GM10248 (cell line): ENCODE data around the gene HOXA11.

Experiments
- CTCF ChIA-PET: fragments of 300-600 bp; sonication (Branson Sonifier 250); formaldehyde crosslinking; extraction: SDS; loops from one replicate; lab custom pipeline; 2021; ENCODE audit warnings: antibody characterized with exemption; lab: Yijun Ruan, JAX
- POLR2A ChIA-PET: fragments of 350-650 bp; sonication (Branson Sonifier 250); formaldehyde crosslinking; extraction: SDS; loops from one replicate; lab custom pipeline; 2020; ENCODE audit warnings: antibody characterized with exemption; lab: Yijun Ruan, JAX
- DNase-seq: peaks from one replicate; pipeline ENCODE4 v3.0.0; 2012; ENCODE audit errors: extremely low spot score
- CTCF ChIP-seq: IDR thresholded peaks from 2 replicates; pipeline ENCODE4 v1.5.1; 2012; ENCODE audit warnings: mild to moderate bottlenecking, low read depth; ENCODE audit errors: extremely low read depth, missing control alignments, control extremely low read depth

HOXA11 gene

GRCh38 chr7:27173511-27173955 lies 11.5 kb downstream of the HOXA11 start:
- ChIA-PET POLR2A (no interaction called here), CTCF (interaction anchor here (1.0 kb wide), 1 partner anchor 23 kb away, joined by 4 read pairs; no protein-coding TSS in a partner anchor)
- no peak for TF ChIP-seq CTCF
- DNase-seq, result no peak

DNA sequence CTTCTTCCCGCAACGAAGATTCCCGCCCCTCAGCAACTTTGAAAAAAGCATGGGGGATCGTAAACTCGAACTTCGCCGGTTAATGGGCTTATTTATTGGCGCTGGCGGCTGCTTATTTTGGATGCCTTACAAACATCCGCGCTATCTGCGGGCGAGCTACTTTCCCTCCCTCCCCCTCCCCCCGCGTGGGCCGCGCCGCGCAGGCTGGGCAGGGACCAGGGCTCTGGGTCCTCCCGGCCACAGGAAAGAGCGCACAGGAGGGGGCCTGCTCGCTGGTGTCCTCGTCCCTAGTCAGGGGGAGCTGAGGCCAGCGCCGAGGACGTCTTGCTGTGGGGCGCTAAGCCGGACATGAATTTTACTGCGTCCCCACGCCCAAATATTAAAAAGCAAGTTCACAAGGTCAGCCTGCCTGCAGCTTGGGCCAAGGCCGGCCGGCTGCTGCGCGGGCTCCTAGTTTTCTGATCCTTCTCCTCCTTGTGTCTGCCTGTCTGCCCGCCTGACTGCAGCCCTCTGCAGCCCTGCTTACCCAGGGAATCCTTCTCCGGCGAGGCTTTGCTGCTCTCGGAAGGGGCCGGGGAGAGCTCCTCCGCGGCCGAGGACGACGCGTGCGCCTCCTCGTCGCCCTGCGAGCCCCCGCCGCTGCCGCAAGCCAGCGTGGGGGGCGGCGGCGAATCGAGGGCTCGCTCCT lies 12.1 kb downstream of the HOXA11 start:
- CTCF ChIA-PET, result interaction anchor here (1.0 to 3.8 kb wide), 2 partner anchors 12 to 23 kb away, joined by 4 to 19 read pairs; no protein-coding TSS in a partner anchor

DNA sequence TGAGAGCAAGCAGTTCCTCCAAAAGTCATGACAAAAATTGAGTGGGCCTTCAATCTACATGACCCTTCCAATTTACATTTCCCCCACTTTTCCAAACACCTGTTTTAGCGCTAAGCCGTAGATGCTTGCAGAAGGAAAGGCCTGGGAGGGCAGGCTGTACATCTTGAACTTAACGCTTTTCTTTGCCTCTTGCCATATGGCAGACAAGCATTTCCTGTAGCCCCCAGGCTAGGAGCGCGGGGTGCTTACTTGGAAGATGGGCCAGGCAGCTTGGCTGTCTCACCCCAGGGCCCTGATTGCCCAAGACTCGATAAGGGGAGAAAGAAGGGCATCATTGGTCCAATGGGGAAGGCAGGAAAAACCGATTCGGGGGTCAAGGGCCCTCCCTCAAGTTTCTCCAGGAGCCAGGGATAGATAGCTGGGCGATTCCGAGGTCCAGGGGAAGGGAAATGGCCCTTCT lies 12.7 kb downstream of the HOXA11 start:
- TF ChIP-seq CTCF, result no peak
- CTCF ChIA-PET, result interaction anchor here (3.8 kb wide), 1 partner anchor 12 kb away, joined by 19 read pairs; no protein-coding TSS in a partner anchor
- DNase-seq, result no peak
- POLR2A ChIA-PET, result no interaction called here

More for the DNA sequence above, 12.1 kb downstream of the HOXA11 start:
- no peak for TF ChIP-seq CTCF
- DNase-seq, result no peak
- POLR2A ChIA-PET, result no interaction called here

GRCh38 chr7:27171637-27172314 lies 13.3 kb downstream of the HOXA11 start:
- no peak for TF ChIP-seq CTCF
- POLR2A ChIA-PET, result no interaction called here
- no peak for DNase-seq
- CTCF ChIA-PET, result interaction anchor here (3.8 kb wide), 1 partner anchor 11 kb away, joined by 19 read pairs; no protein-coding TSS in a partner anchor

DNA sequence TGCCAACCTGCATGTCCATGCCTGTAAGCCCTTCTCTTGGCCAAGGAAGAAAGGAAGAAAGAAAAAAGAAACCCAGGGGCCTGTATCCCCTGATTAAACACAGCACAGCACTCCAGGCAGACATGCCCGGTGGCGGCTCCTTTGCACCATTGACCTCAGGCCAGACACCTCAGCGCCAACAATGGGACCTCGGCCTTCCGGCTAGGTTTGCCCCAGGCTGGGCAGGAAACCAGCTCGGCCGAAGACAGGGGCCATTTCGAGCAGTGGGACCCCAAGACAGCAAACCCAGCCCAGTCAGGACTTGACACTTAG lies 13.8 kb downstream of the HOXA11 start:
- TF ChIP-seq CTCF, result no peak
- POLR2A ChIA-PET, result no interaction called here
- CTCF ChIA-PET, result interaction anchor here (3.8 kb wide), 1 partner anchor 10 kb away, joined by 19 read pairs; no protein-coding TSS in a partner anchor
- no peak for DNase-seq

GRCh38 chr7:27170426-27171324 lies 14.4 kb downstream of the HOXA11 start:
- CTCF ChIA-PET, result interaction anchor here (3.8 kb wide), 1 partner anchor 10 kb away, joined by 19 read pairs; no protein-coding TSS in a partner anchor
- DNase-seq, result no peak
- TF ChIP-seq CTCF, result no peak
- POLR2A ChIA-PET, result no interaction called here
